Transverse colon (tissue), 3 donors: ENCODE results near the gene CDH11.

ENCODE experiments used
- EP300 ChIP-seq: sonication (generic); formaldehyde crosslinking; IDR thresholded peaks from one replicate; pipeline ENCODE4 v1.6.1; 2017; ENCODE audit warnings: antibody characterized with exemption, low read depth
- POLR2A ChIP-seq: fragments of 450-650 bp; IDR thresholded peaks from one replicate; pipeline ENCODE4 v1.6.1; 2016; ENCODE audit warnings: antibody characterized with exemption, mild to moderate bottlenecking, moderate library complexity
- TF ChIP-seq, protein P1 (sequence below), 5 experiments: fragments of 200-600 bp in 3 of 5; fragments of 450-650 bp in 2 of 5; sonication (generic) in 3 of 5; IDR thresholded peaks; 1 replicate in 2 of 5; 2 replicates in 3 of 5; pipeline ENCODE4 v1.5.1; 2016 to 2017; ENCODE audit warnings: antibody characterized with exemption in 5 of 5, inconsistent platforms in 3 of 5, mild to moderate bottlenecking in 2 of 5, moderate library complexity in 1 of 5

DNA sequence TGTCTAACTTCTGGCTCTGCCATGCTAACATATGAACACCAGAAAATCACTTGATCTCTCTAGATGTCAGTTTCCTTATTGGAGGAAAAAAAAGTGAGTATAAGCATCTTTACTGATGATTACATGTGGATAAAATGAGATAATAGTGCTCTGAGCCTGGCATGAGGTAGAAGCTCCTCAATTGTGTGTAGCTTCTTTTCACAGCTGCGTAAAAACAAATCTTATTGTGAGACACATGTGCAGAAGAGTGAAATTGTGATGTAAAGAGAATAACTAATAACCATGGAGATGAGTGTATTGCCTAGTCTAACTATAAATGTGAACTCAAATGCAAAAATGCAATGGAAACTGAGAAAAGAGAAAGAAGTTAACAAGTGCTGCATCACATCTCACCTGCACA, 44.7 kb downstream of the CDH11 start:
- TF ChIP-seq POLR2A = no peak
- TF ChIP-seq EP300 = no peak
- TF ChIP-seq, protein P1, sequence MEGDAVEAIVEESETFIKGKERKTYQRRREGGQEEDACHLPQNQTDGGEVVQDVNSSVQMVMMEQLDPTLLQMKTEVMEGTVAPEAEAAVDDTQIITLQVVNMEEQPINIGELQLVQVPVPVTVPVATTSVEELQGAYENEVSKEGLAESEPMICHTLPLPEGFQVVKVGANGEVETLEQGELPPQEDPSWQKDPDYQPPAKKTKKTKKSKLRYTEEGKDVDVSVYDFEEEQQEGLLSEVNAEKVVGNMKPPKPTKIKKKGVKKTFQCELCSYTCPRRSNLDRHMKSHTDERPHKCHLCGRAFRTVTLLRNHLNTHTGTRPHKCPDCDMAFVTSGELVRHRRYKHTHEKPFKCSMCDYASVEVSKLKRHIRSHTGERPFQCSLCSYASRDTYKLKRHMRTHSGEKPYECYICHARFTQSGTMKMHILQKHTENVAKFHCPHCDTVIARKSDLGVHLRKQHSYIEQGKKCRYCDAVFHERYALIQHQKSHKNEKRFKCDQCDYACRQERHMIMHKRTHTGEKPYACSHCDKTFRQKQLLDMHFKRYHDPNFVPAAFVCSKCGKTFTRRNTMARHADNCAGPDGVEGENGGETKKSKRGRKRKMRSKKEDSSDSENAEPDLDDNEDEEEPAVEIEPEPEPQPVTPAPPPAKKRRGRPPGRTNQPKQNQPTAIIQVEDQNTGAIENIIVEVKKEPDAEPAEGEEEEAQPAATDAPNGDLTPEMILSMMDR (IDR thresholded peaks at IDR 0.05) = no peak
